ENCODE results near the gene MAGEA4. TPM values are rescaled to one million over a fixed set of nuclear protein-coding genes. Genes with fewer than 3 reads are reported as not detected.

MAGEA4 gene
- total and polyA plus RNA-seq, 10 of the 15 experiments (the other 5 are each of a cell fraction or from before 2014, with no cell fraction given), result not detected

DNA sequence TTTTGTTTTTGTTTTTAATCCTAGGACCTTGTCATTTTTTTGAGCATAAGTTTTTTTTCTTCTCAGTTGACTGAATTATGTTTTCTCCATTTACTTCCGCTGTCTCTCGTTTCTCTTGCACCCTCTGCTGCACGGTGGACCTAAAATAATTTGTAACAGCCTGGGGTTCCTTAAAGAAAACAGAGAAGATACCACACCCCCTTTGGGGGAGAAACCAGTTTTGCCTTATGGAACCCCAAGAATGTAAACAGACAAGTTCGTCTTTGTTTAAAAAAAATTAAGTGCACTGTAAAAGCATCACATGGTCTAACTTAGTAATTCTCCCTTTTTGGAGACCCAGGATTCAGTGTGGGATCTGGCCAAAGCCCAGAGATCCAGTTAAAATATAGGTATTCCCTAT lies 32.8 kb upstream of the MAGEA4 start (continued):
- no peak for TF ChIP-seq TCF3 (IDR thresholded peaks at IDR 0.05; ENCODE audit: borderline replicate concordance, insufficient read depth, low read depth, low read length)
- no peak for TF ChIP-seq NFXL1 (IDR thresholded peaks at IDR 0.05; ENCODE audit: borderline replicate concordance)

DNA sequence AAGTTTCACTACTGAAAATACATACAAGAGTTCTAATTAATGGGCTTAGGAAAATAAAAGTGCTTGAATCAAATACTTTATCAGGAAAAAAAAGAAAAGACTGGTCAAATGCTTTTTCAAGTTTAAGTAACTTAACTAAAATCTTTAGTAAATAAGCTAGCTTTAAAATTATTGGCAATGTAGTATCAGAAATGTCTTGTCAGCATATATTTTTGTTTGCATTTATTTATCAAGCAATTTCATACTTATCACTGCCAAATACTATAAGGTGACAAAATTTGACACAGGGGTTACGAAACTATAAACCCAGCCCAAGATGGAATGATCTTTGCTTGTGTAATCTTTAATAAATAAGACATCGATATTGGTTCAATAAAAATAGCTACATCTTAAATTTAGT lies 31.8 kb upstream of the MAGEA4 start:
- FAIRE-seq, result no peak
- SMC1A ChIA-PET (ENCODE audit: uncharacterized antibody, unreplicated experiment), result no interaction called here
- Histone ChIP-seq H4K20me1 (ENCODE audit: control insufficient read depth, insufficient read depth) (no peaks in the 10 kb centered on the region), H3K79me2 (ENCODE audit: control insufficient read depth, insufficient read depth, low read length) (no peaks in the 10 kb centered on the region), H3K36me3 (ENCODE audit: control insufficient read depth in 2 of 2, insufficient read depth in 2 of 2, low read length in 1 of 2) (no peaks in the 10 kb centered on the region), H3K27ac (ENCODE audit: control insufficient read depth, insufficient read depth) (no peak overlapping the region), H3K4me2 (ENCODE audit: control insufficient read depth, insufficient read depth) (no peak overlapping the region), H3K4me3 (no peak overlapping the region), H3K9ac (ENCODE audit: control insufficient read depth, insufficient read depth, low read length) (no peak overlapping the region), H2AFZ (ENCODE audit: control insufficient read depth, low read depth, low read length) (no peak overlapping the region), H3K9me3 (replicated peaks; ENCODE audit: control insufficient read depth, insufficient read depth, low read length) (no peaks in the 10 kb centered on the region), H3K27me3 (replicated peaks in 1 of 2; ENCODE audit: control insufficient read depth in 2 of 2, insufficient read depth in 2 of 2, low read length in 1 of 2) (no peaks in the 10 kb centered on the region), H3K4me1 (ENCODE audit: control insufficient read depth, insufficient read depth, low read length) (no peaks in the 10 kb centered on the region)
- intact Hi-C loops (cut with micrococcal nuclease; ENCODE audit: unreplicated experiment), result no loop called here
- 2% methylated on average over 2 of the region's 2 CpGs for WGBS (ENCODE audit: insufficient coverage, insufficient replicate concordance, low lambda C conversion rate, missing lambda C conversion rate)
- RAD21 ChIA-PET (ENCODE audit: unreplicated experiment), result no interaction called here
- no peak for ATAC-seq
- in situ Hi-C loops (cut with MboI), result no loop called here
- no peak for DNase-seq (ENCODE audit: low read depth, low spot score)
- POLR2A ChIA-PET, result no interaction called here
- CTCF ChIA-PET, result no interaction called here
- BruUV-seq (replicated peaks), result no TSS peak
- no peak for TF ChIP-seq TARDBP (IDR thresholded peaks at IDR 0.05; ENCODE audit: borderline replicate concordance)
- no peak for TF ChIP-seq TAF1 (IDR thresholded peaks at IDR 0.05; ENCODE audit: borderline replicate concordance, low read depth, low read length)
- TF ChIP-seq MEF2B (IDR thresholded peaks at IDR 0.05; ENCODE audit: partially characterized antibody, poor library complexity, severe bottlenecking), result no peak
- no peak for TF ChIP-seq CBX3 (IDR thresholded peaks at IDR 0.05; ENCODE audit: borderline replicate concordance, low read depth)
- no peak for TF ChIP-seq RAD51 (IDR thresholded peaks at IDR 0.05)
- TF ChIP-seq, protein P1, sequence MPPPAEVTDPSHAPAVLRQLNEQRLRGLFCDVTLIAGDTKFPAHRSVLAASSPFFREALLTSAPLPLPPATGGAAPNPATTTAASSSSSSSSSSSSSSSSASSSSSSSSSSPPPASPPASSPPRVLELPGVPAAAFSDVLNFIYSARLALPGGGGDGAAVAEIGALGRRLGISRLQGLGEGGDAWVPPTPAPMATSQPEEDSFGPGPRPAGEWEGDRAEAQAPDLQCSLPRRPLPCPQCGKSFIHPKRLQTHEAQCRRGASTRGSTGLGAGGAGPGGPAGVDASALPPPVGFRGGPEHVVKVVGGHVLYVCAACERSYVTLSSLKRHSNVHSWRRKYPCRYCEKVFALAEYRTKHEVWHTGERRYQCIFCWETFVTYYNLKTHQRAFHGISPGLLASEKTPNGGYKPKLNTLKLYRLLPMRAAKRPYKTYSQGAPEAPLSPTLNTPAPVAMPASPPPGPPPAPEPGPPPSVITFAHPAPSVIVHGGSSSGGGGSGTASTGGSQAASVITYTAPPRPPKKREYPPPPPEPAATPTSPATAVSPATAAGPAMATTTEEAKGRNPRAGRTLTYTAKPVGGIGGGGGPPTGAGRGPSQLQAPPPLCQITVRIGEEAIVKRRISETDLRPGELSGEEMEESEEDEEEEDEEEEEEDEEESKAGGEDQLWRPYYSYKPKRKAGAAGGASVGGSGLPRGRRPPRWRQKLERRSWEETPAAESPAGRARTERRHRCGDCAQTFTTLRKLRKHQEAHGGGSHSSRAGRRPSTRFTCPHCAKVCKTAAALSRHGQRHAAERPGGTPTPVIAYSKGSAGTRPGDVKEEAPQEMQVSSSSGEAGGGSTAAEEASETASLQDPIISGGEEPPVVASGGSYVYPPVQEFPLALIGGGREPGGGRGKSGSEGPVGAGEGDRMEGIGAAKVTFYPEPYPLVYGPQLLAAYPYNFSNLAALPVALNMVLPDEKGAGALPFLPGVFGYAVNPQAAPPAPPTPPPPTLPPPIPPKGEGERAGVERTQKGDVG (CRISPR knock-in tag; IDR thresholded peaks at IDR 0.05), result no peak
- no peak for TF ChIP-seq RBBP5 (conservative IDR thresholded peaks at IDR 0.05)
- no peak for TF ChIP-seq BCL11A (IDR thresholded peaks at IDR 0.05; ENCODE audit: low read depth, low read length)
- TF ChIP-seq, protein P2, sequence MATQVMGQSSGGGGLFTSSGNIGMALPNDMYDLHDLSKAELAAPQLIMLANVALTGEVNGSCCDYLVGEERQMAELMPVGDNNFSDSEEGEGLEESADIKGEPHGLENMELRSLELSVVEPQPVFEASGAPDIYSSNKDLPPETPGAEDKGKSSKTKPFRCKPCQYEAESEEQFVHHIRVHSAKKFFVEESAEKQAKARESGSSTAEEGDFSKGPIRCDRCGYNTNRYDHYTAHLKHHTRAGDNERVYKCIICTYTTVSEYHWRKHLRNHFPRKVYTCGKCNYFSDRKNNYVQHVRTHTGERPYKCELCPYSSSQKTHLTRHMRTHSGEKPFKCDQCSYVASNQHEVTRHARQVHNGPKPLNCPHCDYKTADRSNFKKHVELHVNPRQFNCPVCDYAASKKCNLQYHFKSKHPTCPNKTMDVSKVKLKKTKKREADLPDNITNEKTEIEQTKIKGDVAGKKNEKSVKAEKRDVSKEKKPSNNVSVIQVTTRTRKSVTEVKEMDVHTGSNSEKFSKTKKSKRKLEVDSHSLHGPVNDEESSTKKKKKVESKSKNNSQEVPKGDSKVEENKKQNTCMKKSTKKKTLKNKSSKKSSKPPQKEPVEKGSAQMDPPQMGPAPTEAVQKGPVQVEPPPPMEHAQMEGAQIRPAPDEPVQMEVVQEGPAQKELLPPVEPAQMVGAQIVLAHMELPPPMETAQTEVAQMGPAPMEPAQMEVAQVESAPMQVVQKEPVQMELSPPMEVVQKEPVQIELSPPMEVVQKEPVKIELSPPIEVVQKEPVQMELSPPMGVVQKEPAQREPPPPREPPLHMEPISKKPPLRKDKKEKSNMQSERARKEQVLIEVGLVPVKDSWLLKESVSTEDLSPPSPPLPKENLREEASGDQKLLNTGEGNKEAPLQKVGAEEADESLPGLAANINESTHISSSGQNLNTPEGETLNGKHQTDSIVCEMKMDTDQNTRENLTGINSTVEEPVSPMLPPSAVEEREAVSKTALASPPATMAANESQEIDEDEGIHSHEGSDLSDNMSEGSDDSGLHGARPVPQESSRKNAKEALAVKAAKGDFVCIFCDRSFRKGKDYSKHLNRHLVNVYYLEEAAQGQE (IDR thresholded peaks at IDR 0.05; ENCODE audit: low read depth, low read length), result no peak
- TF ChIP-seq SREBF1 (IDR thresholded peaks at IDR 0.05; ENCODE audit: low read length), result no peak
- TF ChIP-seq RELA (IDR thresholded peaks at IDR 0.05; ENCODE audit: borderline replicate concordance, partially characterized antibody), result no peak
- TF ChIP-seq POLR2A (IDR thresholded peaks at IDR 0.05; ENCODE audit: low read depth, low read length), result no peak
- no peak for TF ChIP-seq YBX1 (IDR thresholded peaks at IDR 0.05)
- no peak for TF ChIP-seq POLR2AphosphoS2 (IDR thresholded peaks at IDR 0.05; ENCODE audit: low read depth, low read length)
- no peak for TF ChIP-seq SIN3A (IDR thresholded peaks at IDR 0.05; ENCODE audit: low read depth, low read length)
